HG02642 (cell line): ENCODE data around the gene ETFA.

ENCODE experiments used
- ATAC-seq: cut with Tn5 transposase; IDR thresholded peaks from one replicate; pipeline ENCODE4 v1.9.1; 2021; ENCODE audit warnings: mild to moderate bottlenecking; ENCODE audit not compliant: unreplicated experiment, poor library complexity

ETFA gene

GRCh38 chr15:76179023-76179422, 132.2 kb downstream of the ETFA start:
- no peak for ATAC-seq

- ATAC-seq: no peak
Measured at GRCh38 chr15:76178296-76179000, 132.8 kb downstream of the ETFA start.

- no peak for ATAC-seq
Measured at GRCh38 chr15:76177491-76178040, 133.7 kb downstream of the ETFA start.

GRCh38 chr15:76176487-76177085, 134.7 kb downstream of the ETFA start:
- no peak for ATAC-seq

- no peak for ATAC-seq
Measured at GRCh38 chr15:76176059-76176458, 135.2 kb downstream of the ETFA start.

- no peak for ATAC-seq
Measured at GRCh38 chr15:76175442-76175841, 135.8 kb downstream of the ETFA start.

- no peak for ATAC-seq
Measured at GRCh38 chr15:76174654-76175053, 136.6 kb downstream of the ETFA start.

- ATAC-seq: no peak
Measured at GRCh38 chr15:76173317-76173834, 137.9 kb downstream of the ETFA start.

- no peak for ATAC-seq
Measured at GRCh38 chr15:76172782-76173181, 138.5 kb downstream of the ETFA start.

GRCh38 chr15:76169911-76170800, 141.1 kb downstream of the ETFA start:
- ATAC-seq: no peak

GRCh38 chr15:76169018-76169417, 142.3 kb downstream of the ETFA start:
- no peak for ATAC-seq

- no peak for ATAC-seq
Measured at GRCh38 chr15:76168237-76168984, 142.9 kb downstream of the ETFA start.

GRCh38 chr15:76165951-76166350, 145.3 kb downstream of the ETFA start:
- ATAC-seq: no peak
